HEK293 (cell line): ENCODE data around the gene DNAI7.

Experiments used
- SETDB1 ChIP-seq: IDR thresholded peaks from one replicate; pipeline ENCODE4 v1.6.1; 2017; ENCODE audit warnings: mild to moderate bottlenecking, low read length, moderate library complexity, mixed read lengths; ENCODE audit not compliant: insufficient read length
- ZBTB7A ChIP-seq: fragments of 450-650 bp; formaldehyde crosslinking; IDR thresholded peaks from 2 replicates; pipeline ENCODE4 v1.5.1; 2016; ENCODE audit warnings: low read depth, missing biosample characterization, missing genetic modification characterization
- ZFP69B ChIP-seq: fragments of 450-650 bp; formaldehyde crosslinking; IDR thresholded peaks from 2 replicates; pipeline ENCODE4 v1.5.1; 2016; ENCODE audit warnings: missing biosample characterization, missing genetic modification characterization
- ZNF558 ChIP-seq: fragments of 450-650 bp; formaldehyde crosslinking; IDR thresholded peaks from 2 replicates; pipeline ENCODE4 v1.5.1; 2016; ENCODE audit warnings: missing biosample characterization, missing genetic modification characterization

DNA sequence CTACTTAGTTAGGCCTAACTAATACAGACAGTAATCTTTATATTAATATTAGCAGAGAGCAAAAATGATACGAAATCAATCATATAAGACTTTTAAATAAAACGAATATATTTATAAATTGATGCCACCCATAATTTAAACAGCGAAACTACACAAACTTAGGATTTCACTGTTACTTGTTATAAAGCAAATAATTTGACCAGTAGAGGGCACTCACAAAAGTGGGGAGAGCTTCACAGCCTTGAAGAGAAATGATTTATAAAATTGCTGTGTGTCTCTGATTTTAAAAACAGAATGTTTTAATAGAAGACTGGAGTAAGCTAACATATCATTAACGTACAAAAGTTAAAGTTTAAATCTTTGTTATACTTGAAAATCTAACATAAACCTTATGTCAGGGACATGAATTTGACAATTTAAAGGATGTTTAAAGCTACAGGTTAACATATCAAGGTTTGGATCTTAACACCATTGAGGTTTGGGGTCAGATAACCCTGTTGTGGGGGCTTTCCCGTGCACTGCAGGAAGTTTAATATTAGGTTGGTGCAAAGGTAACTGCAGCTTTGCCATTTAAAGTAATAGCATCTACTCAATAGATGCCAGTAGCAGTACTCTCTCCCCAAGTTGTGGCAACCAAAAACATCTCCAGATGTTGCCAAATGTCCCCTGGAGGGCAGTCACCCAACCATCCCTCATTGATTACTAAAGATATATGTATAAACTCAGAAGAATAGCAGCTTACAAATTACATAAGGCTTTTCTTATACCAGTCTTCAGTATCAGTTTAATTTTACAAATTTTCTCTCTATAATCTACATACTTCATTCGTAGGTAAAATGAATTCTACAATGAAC is 46.4 kb upstream of the DNAI7 start:
- no peak for TF ChIP-seq ZNF558
- no peak for TF ChIP-seq ZBTB7A
- TF ChIP-seq SETDB1, result no peak
- TF ChIP-seq ZFP69B (tag by site-specific recombination), result no peak
